ENCODE results near the gene PTPRD.
"Not testable (repeated sequence)": the region's sequence is repeated elsewhere in the genome, so short reads cannot be mapped to it uniquely, and the experiment has no call there.

PTPRD gene

DNA sequence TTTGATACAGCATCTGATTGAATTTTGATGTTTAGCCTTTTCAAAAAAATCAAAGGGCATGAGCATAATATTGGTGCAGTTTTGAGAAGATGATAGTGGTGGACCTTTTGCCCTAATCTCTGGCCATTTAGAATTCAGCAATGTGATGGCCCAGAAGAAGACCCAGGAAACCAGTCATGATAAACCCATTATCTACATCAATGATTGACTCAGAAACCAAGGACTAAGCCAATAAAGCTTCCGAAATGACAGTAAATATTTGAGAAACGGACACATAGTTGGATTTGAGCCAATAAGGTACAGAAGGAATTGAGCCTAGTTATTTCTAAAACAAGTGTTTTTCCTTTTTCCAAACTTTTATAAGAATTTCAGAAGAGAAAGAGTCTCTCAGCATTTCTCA lies 1654.4 kb downstream of the PTPRD start:
- no peak for DNase-seq

DNA sequence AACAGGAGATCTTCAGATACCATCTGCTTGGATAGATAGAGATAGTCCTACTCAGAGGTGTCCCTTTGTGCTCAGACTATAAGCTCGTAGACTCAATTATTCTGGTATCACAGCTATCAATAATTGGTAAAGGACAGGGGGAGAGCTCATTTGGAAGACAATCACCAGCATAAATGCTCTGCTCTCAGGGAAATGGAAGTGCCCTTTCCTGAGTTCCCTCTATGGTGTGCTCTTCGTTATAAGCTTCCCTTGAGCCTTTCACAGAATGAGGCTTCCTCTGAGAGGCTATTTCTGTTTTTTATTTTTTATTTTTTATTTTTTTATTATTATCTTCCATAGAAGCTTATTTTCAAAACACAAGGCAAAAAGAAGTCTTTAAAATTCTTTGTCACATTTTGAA lies 1657.5 kb downstream of the PTPRD start:
- DNase-seq: no peak

DNA sequence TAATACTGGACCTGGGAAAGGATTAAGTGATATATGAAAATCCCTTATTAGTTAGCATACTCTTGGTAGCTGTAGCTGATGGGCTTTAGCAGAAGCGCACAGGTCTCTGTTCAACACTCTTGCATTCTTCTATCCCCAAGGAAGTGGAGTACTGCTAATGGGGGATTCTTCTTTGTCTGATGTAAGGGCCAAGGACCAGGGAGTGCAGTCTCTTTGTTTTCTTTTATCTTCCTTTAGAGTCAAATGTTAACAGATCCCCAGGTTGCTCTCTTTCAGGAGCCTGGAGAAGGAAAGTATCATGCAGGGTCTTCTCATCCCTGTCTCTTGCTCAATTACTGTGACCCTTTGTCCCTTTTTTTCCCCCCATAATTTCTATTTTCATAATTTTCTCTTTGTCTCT lies 1666.3 kb downstream of the PTPRD start:
- no peak for DNase-seq

DNA sequence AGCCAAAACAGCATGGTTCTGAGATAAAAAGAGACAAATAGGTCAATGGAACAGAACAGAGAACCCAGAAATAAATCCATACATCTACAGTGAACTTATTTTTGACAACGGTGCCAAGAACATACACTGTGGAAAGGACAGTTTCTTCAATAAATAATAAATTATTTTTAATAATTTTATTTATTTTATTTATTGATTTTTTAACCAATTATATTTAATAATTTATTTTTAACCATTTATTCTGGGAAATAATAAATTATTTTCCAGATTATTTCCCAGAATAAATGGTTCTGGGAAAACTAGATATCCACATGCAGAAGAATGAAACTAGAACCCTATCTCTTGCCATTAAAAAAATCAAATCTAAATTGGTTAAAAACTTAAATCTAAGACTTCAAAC lies 1669.4 kb downstream of the PTPRD start:
- DNase-seq: no peak

DNA sequence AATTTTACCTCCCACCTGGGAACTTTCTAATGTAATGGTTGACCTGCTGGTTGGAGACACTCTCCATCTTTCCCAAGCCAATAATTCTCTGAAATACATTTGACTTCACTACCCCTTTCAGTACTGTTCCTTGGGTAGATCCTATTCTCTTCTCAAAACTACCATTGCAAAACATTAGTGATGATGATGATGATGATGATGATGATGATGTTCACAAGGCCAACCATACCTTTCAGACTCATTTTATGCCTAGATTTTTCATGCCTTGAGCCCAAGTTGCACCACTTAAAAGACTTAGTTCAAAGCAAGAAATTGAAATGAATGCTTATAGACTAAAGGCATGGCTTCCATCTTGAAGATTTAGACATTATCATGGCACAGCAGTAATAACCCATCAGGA lies 1672.2 kb downstream of the PTPRD start:
- DNase-seq: no peak

DNA sequence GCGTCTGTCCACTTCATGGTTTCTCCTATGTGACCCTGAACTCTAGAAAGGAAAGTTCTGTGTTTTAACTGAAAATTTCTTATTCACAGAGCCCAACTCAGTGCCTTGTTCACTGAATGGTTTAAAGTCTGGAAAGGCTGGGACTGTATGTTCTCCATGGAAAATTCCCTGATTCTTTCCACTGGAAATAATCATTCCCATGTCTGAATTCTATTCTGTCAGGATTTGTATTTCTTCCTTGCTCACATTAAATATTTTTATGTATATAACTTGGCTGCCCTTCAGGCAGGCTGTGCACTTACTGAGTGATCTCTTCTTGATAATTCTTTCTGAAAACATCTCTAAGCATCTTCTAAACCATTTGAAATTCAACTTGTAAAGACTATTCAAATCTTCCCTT lies 1686.3 kb downstream of the PTPRD start:
- no peak for DNase-seq

DNA sequence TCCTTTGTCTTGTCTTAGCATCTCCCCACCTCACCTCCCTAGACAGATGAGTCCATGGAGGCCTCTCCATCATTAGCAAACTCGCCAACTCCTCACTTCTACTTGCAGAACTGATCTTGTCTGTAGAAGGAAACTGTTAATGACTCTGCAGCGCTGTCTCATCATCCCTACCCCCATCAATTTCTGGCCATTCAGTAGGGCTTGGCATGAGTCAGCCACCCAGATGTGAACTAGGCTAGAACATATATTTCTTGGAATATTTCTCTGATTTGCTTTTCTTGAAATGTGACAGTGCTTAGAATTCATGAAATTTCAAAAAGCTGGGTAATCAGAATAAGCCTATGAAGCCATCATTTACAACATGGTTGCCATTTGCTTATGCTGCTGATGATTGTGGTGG lies 1688.2 kb downstream of the PTPRD start:
- no peak for DNase-seq

DNA sequence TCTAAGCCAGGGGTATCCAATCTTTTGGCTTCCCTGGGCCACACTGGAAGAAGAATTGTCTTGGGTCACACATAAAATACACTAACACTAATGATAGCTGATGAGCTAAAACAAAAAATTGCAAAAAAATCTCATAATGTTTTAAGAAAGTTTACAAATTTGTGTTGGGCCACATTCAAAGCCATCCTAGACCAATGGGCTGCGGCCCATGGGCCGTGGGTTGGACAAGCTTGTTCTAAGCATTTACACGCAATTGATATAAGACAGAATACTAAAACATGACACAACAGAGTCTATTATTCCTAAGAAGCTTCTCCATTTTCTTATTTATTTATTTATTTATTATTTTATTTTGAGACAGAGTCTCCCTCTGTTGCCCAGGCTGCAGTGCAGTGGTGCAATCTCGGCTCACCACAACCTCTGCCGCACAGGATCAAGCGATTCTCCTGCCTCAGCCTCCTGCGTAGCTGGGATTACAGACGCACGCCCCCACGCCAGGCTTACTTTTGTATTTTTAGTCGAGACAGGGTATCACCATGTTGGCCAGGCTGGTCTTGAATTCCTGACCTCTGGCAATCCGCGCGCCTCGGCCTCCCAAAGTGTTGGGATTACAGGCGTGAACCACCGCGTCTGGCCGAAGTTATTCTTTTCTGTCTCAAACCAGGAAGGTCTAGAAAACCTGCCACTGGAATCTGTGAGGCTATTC lies 1692.2 kb downstream of the PTPRD start:
- not testable (repeated sequence) for DNase-seq

DNA sequence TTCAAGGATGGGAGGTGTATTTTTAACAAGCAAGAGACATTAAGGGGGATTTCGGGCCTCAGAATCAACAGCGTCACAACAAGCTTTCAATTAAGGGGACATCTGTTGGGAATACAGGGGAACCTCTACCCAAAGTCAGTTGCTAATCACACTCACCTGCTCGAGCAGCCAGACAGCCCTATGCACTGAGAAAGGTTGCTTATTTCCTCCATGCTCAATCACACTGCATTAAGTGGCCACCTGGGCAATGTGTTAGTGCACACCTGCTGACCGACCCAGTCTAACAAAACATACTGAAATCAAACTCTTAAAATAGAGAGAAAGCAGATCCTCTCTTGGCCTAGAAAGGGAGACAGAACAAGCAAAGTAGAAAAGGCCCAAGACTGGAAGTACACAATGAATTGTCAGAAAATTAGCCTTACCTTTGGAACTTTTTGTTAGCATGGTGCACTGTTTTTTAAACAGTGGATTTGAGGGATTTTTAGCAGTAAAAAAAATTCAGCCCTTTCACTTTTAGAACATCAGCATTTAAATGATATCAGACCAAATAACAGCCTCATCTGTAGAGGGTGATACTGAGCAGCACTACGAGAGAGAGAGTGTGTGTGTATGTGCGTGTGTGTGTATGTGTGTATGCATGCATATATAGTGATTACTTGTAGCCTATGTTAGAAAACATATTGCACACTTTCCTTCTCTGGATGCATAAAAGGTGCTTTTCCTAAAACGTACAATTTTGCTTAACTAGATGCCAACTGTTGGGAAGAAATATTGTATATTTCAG lies 1694.7 kb downstream of the PTPRD start:
- DNase-seq: no peak

DNA sequence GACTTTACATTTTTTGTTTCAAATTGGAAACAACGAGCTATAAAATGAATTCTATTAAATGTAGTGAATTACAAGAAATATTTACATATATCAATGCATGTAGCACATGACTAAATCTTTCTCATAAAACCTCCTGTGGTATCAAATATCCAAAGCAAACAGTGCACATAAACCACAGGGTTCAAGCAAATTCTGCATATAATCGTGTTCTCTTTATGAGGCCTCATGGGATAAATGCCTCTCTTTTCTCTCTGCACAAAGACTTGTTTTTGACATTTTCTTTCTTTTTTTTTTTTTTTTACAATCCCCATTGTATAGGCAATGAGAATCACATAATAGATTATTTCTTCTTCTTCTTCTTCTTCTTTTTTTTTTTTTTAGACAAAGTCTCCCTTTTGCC lies 1696.0 kb downstream of the PTPRD start:
- no peak for DNase-seq

DNA sequence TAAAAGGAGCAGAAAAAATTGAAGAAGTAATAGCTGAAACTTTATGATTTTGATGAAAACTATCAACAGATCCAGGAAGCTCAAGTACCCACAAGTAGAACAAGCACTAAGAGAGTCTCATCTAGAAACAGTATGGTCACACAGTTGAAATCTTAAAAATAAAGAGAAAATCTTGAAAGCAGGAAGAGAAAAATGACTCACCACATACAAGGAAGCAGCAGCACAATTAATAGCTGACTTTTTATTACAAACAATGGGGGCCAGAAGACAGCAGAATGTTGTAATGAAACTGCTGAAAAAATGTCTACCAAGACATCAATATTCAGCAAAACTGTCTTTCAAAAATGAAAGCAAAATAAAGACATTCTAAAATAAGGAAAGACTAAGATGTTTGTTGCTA lies 1704.9 kb downstream of the PTPRD start:
- DNase-seq: no peak

DNA sequence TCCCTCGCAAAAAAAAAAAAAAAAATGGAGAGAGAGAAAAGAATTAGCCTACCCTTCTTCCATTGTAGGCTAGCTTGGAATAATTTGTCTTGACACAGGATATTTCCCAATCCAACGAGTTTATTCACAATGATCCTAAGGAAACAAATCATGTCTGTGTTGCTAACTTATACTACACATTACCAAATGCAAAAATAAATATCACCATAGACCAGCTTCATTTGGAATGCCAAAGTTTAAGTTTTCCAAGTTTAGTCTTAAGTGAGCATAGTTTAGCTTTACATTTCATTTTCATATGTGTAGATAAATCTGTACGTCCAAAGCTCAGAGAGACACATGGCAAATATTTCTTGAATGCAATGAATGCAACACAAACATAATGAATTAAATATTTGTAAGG lies 1707.1 kb downstream of the PTPRD start:
- DNase-seq: no peak

DNA sequence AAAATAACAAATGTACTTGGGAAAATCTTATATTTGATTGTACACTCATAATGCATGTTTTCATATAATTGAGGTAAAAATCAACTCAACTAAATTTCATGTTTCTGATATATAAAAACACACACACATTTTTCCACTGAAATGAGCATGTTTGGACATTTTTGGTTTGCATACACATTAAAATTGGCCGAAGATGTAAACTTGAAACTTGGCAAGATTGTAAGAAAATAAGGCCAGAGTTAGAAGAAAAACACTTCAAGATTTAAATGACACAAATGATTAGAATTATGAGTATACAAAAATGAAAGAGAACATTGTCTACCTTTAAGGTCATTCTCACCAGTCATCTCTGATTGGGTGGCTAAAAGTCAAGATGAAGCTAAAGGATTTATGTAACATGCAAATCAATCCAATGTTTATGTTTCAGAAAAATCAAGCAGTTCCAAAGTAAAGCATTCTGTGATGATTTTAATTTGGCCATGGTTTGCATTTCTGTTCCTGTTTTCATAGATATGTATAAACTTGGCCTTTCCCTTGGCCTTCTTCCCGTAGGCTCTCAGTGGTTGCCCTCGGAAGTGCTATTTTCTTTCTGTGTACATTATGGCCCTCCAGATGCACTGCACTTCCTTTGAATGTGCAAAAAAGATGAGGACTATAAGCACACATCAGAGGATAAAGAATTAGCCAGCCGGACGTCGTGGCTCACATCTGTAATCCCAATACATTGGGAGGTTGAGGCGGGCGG lies 1707.9 kb downstream of the PTPRD start:
- DNase-seq: no peak

DNA sequence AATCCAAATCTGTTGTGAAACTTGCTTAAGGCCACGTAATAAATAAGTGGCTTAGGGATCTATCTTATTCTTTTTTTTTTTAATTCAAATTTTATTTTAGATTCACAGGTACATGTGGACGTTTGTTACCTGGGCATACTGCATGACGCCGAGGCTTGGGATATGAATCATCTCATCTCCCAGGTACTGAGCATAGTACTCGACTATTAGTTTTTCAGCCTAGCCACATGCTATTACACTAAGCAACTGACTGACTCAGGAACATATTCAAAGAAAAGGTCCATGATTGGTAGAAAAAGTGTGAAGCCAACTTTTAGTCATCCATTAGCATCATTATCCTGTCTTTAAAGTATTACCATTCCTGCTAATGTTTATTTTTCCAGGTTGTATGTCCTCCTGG lies 1709.7 kb downstream of the PTPRD start:
- no peak for DNase-seq

DNA sequence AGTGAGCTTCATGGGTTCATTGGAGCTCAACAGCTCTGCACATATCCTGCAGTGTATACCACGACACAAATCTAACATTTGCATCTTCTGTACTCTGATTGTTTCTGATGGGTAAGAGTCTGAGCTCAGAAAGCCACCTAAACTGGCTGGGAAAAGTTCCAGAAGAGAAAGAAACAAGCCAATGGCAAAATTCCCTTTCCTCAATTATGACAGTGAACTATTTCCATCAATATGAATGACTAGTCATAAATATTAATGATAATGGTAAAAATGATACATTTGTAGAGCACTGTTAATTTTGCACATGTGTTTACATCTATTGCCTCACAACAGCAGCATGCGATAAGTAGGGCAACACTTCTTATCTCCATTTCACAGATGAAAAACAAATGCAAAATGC lies 1711.7 kb downstream of the PTPRD start:
- no peak for DNase-seq

DNA sequence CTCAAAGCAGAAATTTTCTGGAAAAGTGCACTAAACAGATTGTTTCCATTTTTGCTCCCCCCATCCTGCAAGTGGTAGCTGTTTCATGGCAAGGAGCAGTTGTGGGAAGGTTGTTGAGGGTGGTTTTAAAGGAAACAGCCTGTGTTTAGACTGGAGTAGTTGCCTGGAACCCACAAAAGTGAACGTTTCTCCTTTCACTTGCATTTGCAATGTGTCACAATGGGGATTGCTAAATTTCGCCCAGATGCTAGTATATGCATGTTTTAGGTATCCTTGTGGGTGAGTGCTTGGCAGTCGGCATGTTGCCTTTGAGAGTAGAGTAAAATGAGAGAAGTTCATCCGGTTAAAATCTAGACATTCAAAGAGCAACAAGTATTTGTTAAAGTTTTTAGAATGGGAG lies 1713.3 kb downstream of the PTPRD start:
- DNase-seq: no peak

DNA sequence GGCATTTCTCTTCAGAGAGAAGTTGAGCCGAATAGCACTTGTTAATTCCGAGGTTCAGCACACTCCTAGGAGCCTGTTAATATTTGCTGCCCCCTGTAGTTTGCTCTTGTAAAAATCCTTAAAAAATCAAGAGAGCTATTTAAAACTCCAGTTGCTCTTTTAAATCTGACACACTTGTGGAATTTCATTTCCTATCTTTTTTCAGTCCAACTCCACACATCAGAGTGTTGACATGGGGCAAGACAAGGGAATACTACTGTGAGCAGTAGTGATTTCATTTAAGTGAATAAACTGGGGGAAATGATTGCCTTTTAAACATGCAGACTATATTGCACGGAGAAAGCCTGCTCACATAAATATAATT lies 1717.0 kb downstream of the PTPRD start:
- DNase-seq: no peak

DNA sequence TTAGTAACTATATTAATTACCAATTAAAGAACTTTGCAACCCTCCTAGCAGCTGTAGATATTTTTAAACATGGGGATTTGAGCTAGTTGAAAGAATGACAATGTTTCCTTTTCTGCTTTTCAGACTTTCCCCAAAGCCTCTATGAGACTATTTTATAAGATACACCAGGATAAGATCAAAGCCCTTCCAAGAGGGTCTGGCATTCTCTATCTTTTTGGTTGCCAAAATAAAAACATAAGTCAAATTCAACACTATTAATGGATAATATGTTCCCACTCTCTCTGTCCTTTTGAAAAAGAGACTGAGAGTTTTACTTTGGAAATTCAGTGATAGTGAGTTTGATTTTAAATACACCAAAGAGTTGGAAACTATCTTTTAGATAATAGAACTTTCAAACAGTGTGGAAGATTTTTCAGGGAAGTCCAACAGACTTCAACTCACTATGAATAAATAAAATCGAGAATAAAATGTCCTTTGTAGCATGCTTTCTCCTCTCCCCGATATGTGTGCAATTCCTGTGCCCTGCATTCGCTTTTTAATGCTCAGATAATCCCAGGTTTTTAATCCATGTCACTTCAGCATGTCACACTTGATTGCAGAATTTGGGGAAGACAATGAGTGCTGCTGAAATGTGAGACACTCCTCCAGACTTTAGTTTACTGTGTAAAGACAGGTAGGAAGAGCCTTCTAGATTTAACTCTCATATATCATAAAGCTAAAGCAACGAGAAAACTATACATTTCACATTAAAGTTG lies 1717.5 kb downstream of the PTPRD start:
- DNase-seq: no peak

DNA sequence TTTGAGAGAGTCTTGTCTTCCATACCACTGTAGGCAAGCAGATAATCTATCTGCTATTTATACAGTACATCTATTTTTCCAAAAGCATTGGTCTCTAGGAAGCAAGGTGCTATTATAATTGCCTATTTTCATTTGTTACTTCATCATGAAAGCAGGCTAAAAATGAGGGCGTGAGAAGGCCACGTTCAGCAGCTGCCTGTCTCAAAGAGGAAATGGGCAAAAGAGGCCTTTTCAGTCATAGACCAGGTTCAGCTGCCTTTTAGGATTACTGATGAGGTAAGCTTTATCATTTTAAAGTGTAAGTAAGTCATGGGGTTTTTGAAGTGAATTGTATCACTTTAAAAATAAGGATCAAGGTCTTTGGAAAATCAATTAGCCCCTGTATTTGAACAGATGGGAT lies 1722.1 kb downstream of the PTPRD start:
- no peak for DNase-seq

DNA sequence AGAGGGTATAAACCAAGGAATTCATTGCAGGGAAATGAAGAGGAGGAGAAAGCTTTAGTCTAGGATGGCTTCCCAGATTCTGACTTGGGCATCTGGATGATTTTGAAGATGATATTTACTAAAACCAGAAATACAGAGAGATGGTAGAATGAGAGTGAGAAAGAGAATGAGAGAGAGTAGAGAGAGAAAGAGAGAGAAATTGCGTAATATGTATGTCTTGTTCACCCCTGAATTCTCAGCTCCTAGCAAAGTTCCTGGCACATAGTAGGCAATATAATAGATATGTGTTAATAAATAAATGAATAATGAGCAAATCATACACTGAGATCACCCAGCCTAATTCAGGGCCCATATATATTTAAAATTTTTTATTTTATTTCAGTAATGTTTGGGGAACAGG lies 1723.7 kb downstream of the PTPRD start:
- no peak for DNase-seq

DNA sequence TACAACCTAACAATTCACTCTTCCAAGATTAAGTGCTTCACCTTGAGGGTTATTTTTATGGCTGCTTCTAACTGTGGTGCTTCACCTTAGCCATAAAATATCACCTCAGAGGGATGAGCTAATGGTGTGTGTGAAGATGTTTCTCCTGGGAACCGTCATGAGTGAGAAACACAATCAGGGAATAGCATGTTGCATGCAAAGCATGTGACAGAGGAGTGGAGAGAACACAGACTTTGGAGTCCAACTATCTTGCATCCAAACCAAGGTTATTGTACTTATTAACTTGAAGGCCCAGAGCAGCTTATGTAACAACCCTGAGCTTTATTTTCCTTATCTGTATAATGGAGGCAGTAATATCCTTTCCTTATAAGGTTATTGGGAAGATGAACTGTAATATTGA lies 1724.2 kb downstream of the PTPRD start:
- DNase-seq: no peak

DNA sequence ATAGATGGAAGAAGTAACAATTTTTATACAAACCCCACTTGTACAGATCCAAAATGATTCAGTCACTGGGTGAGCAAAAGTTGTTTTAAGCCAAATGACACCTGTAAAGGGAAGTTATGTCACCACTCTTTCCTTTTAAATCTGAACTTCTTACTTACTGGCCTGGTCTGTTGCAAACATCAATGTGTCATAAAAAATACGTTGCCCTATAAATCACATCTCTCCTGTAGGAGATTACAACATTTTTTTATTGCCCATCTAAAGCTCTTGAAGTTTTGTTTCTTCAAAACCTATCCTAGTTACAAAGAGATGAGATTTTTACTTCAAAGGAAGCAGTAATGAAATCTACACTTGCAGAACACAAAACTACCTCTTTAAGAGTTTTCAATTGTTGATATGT lies 1725.4 kb downstream of the PTPRD start:
- no peak for DNase-seq

DNA sequence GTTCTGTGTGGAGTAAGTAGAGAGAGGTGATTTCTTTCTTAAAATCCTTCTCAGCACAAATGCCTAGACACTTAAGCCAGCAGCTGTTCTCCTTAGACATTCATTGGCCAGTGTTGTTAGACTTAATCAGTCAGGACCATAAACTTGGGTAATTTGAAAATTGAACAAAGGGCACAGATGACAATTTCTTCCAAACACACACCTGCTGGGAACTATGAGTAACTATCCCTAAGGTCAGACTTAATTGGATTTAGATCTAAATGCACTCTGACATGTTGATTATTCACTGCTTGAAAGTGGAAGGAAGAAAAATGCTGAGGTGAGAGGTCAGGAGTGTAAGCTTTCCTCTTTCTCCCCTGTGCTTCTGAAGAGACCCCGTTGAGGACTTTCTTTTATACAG lies 1729.5 kb downstream of the PTPRD start:
- DNase-seq: no peak

Data from effector CD8-positive, alpha-beta T cell (primary cell).